Tibial nerve (tissue), 4 donors: ENCODE measurements around the gene RAB28. TPM values are rescaled to one million over a fixed set of nuclear protein-coding genes. Genes with fewer than 3 reads are reported as not detected.

Source experiments
- DNase-seq, 2 donors: peaks; one replicate each; pipeline ENCODE4 v3.0.0-alpha.2; 2019; ENCODE audit warnings: low spot score in 2 of 2
- H3K27ac ChIP-seq, 4 donors: fragments of 200-600 bp; sonication (generic) in 3 of 4; one replicate each; pipeline ENCODE4 v1.5.1; 2017 to 2019; ENCODE audit warnings: mild to moderate bottlenecking in 1 of 4
- H3K27me3 ChIP-seq, 2 donors: fragments of 200-600 bp; sonication (generic) in 1 of 2; one replicate each; pipeline versions ENCODE4 v1.5.1 to v1.6.0; 2017 to 2019
- H3K36me3 ChIP-seq, 3 donors: fragments of 200-600 bp; sonication (generic); one replicate each; pipeline ENCODE4 v1.5.1; 2018 to 2019
- H3K4me1 ChIP-seq, 4 donors: fragments of 200-600 bp; sonication (generic) in 3 of 4; one replicate each; pipeline ENCODE4 v1.5.1; 2017 to 2019
- H3K4me3 ChIP-seq, 4 donors: fragments of 200-600 bp; sonication (generic) in 3 of 4; one replicate each; pipeline ENCODE4 v1.5.1; 2017 to 2019; ENCODE audit warnings: mild to moderate bottlenecking in 1 of 4, moderate library complexity in 1 of 4
- H3K9me3 ChIP-seq, 4 donors: fragments of 200-600 bp; sonication (generic) in 3 of 4; one replicate each; pipeline ENCODE4 v1.5.1; 2017 to 2019
- EP300 ChIP-seq, 2 donors: sonication (generic); formaldehyde crosslinking; IDR thresholded peaks; one replicate each; pipeline ENCODE4 v1.6.1; 2017; ENCODE audit warnings: antibody characterized with exemption in 2 of 2, mild to moderate bottlenecking in 1 of 2
- POLR2A ChIP-seq, 2 donors: fragments of 450-650 bp; IDR thresholded peaks; one replicate each; pipeline ENCODE4 v1.6.1; 2017; ENCODE audit warnings: antibody characterized with exemption in 2 of 2, mild to moderate bottlenecking in 2 of 2, moderate library complexity in 2 of 2
- WGBS, 2 donors: methylation state at CpG; one replicate each; pipeline ENCODE4 v1.1.5; 2018; 5-methylcytosine and 5-hydroxymethylcytosine counted together
- total RNA-seq, 4 donors: library from RNA; depleted of rRNA; stranded (reverse); fragments of >200 nt; gene quantifications; one replicate each; pipeline ENCODE4 v1.1.0, GENCODE V29; 2016
- TF ChIP-seq, protein P1 (sequence below), 5 experiments: fragments of 200-600 bp in 3 of 5; fragments of 450-650 bp in 2 of 5; sonication (generic) in 3 of 5; IDR thresholded peaks; one replicate each; pipeline ENCODE4 v1.5.1; 2016 to 2019; ENCODE audit warnings: antibody characterized with exemption in 5 of 5, mild to moderate bottlenecking in 3 of 5, moderate library complexity in 2 of 5

The RAB28 gene
- total RNA-seq, 4 donors from 2014 or later: 18.3 to 32.2 (median 28.5) TPM

- H3K9me3 ChIP-seq: peaks cover 0 to 23% (median 8%) of the 10 kb centered on the region in 4 donors
- H3K27ac ChIP-seq: no peak overlapping the region
- H3K4me3 ChIP-seq: no peak overlapping the region
- H3K36me3 ChIP-seq: peaks cover 0 to 8% (median 0%) of the 10 kb centered on the region in 3 donors
- peaks cover 0 to 43% (median 0%) of the 10 kb centered on the region in 4 donors for H3K4me1 ChIP-seq
- DNase-seq: no peak
- WGBS, 2 donors: 56 to 58% methylated on average over 4 of the region's 4 CpGs
- H3K27me3 ChIP-seq: peaks cover 6 to 100% of the 10 kb centered on the region in 2 donors
- TF ChIP-seq EP300 (IDR thresholded peaks at IDR 0.05): no peak
- TF ChIP-seq POLR2A (IDR thresholded peaks at IDR 0.05): no peak
- TF ChIP-seq, protein P1, sequence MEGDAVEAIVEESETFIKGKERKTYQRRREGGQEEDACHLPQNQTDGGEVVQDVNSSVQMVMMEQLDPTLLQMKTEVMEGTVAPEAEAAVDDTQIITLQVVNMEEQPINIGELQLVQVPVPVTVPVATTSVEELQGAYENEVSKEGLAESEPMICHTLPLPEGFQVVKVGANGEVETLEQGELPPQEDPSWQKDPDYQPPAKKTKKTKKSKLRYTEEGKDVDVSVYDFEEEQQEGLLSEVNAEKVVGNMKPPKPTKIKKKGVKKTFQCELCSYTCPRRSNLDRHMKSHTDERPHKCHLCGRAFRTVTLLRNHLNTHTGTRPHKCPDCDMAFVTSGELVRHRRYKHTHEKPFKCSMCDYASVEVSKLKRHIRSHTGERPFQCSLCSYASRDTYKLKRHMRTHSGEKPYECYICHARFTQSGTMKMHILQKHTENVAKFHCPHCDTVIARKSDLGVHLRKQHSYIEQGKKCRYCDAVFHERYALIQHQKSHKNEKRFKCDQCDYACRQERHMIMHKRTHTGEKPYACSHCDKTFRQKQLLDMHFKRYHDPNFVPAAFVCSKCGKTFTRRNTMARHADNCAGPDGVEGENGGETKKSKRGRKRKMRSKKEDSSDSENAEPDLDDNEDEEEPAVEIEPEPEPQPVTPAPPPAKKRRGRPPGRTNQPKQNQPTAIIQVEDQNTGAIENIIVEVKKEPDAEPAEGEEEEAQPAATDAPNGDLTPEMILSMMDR (IDR thresholded peaks at IDR 0.05): no peak
Measured at GRCh38 chr4:13525606-13526281, 41.6 kb upstream of the RAB28 start.

GRCh38 chr4:13524504-13525243, 40.5 kb upstream of the RAB28 start:
- H3K27ac ChIP-seq: no peak overlapping the region
- TF ChIP-seq, protein P1 (IDR thresholded peaks at IDR 0.05): no peak
- no peak for TF ChIP-seq POLR2A (IDR thresholded peaks at IDR 0.05)
- no peak for TF ChIP-seq EP300 (IDR thresholded peaks at IDR 0.05)
- peaks cover 6 to 91% of the 10 kb centered on the region in 2 donors for H3K27me3 ChIP-seq
- H3K9me3 ChIP-seq: peaks cover 0 to 23% (median 8%) of the 10 kb centered on the region in 4 donors
- 8 to 14% methylated on average over 35 to 36 of the region's 36 CpGs for WGBS, 2 donors
- DNase-seq: no peak
- H3K4me1 ChIP-seq: peaks cover 0 to 37% (median 0%) of the 10 kb centered on the region in 4 donors
- peaks cover 0 to 8% (median 0%) of the 10 kb centered on the region in 3 donors for H3K36me3 ChIP-seq
- no peak overlapping the region for H3K4me3 ChIP-seq

DNA sequence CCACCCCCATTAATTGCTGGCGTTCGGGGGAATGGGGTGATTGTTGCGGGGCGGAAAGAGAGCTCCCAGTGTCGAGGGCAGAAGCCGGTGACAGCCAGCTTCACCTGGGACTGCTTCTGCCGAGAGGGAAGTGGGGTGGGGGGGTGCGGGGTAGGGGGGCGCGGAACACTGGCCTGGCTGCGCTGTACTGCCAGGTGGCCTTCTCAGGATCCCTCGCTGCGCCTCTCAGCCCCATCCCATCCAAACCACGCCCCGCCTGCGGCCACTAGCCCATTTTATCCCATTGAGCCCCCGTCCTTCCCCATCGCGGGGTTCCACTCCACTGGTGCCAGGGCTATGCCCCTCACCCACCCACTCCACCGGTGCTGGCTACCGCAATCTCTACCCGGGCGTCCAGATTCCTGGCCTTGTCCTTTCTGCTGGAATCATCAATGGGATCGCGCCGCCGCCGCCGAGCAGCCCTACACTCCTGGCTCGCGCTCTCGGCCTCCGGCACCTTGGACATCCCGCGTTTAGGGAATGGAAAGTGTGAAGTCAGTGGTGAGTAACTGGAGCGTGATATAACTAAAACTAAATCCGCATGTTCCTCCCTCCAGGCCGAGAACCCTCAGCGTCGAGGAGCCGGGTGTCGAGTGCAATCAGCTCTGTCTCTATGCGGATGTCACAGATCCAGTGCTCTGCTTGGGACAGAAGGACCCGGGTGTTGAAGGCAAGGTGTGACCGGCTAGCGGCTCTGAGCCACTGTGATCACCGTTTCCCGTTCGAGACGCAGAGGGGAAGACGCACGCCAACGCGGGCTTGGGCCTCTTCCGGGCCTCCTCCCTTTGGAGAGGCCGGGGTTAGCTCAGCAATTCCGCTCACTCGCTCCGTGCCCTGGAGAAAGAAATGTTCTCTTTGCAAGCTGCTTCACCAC, 39.7 kb upstream of the RAB28 start:
- no peak overlapping the region for H3K4me3 ChIP-seq

DNA sequence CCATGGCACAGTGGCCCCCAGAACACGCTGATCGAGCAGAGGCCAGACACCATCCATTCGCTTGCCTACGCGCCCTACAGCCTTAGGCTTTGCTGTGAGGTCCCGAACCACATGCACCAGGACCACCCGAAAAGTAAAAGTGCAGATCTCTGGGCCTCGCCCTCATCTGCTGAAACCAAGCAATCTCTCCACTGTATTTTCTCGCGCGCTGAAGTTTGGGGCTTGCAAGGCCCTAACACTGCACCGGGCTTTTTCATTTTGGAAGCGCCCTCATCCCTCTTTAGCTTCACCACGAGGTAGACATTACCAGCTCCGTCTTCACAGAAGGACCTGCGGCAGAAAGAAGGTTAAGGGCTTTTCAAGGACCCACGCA, 39.0 kb upstream of the RAB28 start:
- H3K4me1 ChIP-seq: peaks cover 0 to 22% (median 0%) of the 10 kb centered on the region in 4 donors
- peaks cover 0 to 8% (median 0%) of the 10 kb centered on the region in 3 donors for H3K36me3 ChIP-seq
- 7 to 9% methylated on average over 15 to 17 of the region's 17 CpGs for WGBS, 2 donors
- H3K9me3 ChIP-seq: peaks cover 0 to 23% (median 8%) of the 10 kb centered on the region in 4 donors
- H3K4me3 ChIP-seq: no peak overlapping the region
- no peak overlapping the region for H3K27ac ChIP-seq
- H3K27me3 ChIP-seq: peaks cover 0 to 80% of the 10 kb centered on the region in 2 donors
- no peak for DNase-seq
- TF ChIP-seq, protein P1 (IDR thresholded peaks at IDR 0.05): no peak
- no peak for TF ChIP-seq POLR2A (IDR thresholded peaks at IDR 0.05)
- TF ChIP-seq EP300 (IDR thresholded peaks at IDR 0.05): no peak

More for the DNA sequence above, 39.7 kb upstream of the RAB28 start:
- Histone ChIP-seq H3K27ac (no peak overlapping the region), H3K36me3 (peaks cover 0 to 8% (median 0%) of the 10 kb centered on the region in 3 donors), H3K9me3 (peaks cover 0 to 23% (median 8%) of the 10 kb centered on the region in 4 donors), H3K4me1 (peaks cover 0 to 30% (median 0%) of the 10 kb centered on the region in 4 donors), H3K27me3 (peaks cover 0 to 87% of the 10 kb centered on the region in 2 donors)
- no peak for DNase-seq
- TF ChIP-seq, protein P1 (IDR thresholded peaks at IDR 0.05): no peak
- no peak for TF ChIP-seq POLR2A (IDR thresholded peaks at IDR 0.05)
- 15 to 16% methylated on average over 48 to 58 of the region's 59 CpGs for WGBS, 2 donors
